HG03103 (cell line): Measurements from ENCODE around the gene MGMT.

Experiments used
- ATAC-seq: cut with Tn5 transposase; IDR thresholded peaks from one replicate; pipeline ENCODE4 v1.9.1; 2021; ENCODE audit warnings: low read depth; ENCODE audit not compliant: unreplicated experiment

Gene MGMT

DNA sequence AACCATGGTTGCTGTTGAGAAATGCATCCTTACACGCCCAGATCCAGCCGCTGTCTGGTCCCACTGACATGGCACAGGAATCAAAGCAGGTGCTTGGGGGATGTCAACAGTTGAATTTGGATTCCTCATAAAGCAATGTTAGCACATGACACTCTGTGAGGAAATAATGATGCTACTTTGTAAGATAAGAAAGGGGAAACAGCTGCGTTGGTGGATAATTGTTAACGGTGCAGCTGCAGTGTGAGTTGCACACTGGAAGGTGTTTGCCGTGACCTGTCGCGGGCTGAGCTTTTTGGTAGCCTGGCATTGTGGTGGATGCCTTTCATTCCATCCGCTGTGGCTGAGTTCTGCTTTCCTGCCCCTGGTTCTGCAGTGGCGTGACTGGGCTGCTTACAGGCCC, 113.9 kb downstream of the MGMT start:
- no peak for ATAC-seq

DNA sequence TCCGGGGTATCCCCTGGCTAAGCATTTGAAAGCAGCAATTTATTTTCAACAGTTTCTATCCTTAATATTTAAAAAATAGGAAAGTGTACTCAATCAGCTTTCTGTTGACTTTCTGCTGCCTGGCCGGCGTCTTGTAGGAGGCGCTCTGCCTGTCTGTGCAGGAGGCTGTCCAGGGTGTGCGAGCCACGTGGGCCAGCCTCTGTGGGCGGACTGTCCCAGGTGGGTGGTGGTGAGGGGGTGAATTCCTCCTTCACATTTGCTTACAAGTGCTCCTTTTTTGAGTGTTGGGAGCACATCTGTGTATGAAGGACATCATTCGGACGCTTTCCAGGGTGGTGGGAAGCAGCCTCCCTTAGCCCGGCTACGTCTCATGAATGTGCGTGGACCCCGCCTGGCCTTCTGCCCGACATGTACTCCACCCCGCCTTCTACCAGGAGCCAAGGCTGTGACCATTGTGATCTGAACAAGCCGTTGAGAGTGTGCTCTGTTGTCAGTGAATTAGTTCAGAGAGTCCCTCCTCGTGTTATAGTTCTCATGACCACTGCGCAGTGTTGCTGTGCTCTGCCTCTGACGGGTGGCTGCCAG, 114.9 kb downstream of the MGMT start:
- no peak for ATAC-seq

DNA sequence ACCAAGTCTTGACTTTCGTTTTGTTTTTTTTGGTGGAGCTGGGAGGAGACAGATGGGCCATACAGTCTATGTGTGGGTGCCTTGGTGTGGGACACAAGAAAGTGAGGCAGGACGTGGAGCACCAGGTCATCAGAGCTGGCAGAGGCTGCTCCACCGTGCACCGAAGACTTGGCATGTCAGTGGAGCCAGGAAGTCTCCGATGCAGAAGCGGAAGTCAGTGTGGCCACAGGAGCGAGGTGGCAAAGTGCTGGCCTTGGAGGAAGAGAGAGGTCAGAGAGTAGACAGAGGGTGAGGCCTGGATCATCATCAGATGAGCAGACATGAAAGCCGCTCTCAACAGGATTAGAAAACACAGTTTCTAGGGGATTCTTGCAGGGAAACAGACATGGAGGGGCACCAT, 116.8 kb downstream of the MGMT start:
- no peak for ATAC-seq

DNA sequence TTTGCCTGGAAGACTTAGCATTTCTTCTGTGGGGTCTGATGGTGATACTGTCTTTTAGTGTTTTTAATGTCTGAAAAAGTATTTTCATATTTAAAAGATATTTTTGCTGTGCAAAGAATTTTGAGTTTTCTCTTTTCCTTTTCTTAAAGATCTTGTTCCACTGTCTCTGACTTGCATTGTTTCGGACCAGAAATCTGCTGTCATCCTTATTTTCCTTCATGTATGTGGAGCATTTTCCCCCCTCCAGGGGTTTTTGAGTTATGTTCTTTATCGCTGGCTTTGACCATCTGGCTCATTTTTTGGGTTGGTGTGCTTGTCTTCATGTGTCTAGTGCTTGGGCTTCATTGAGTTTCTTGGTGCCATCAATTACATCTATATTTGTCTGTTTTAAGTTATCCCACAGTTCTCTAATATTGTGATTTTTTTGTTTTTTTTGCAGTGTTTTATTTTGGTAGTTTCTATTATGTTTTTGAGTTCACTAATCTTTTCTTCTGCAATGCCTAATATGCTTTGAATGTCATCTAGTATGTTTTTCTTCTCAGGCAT, 119.9 kb downstream of the MGMT start:
- no peak for ATAC-seq

DNA sequence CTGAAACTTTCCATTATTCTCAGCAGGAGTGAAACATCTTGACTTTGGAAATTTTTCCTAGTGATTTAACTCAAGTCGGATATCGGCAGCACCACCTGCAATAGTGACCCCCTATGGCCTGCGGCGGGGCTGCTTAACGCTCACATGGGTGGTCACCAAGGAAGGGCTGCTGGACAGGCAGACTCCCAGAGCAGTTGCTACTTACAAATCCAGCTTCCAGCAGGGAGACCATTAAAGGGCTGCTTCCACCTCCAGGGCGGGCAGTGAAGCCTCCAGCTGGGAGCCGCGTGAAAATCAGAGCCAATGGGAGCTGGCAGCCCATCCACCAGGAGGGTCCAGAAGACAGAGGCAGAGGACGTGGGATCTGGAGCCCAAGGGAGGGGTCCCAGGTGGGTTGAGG, 122.5 kb downstream of the MGMT start:
- no peak for ATAC-seq

DNA sequence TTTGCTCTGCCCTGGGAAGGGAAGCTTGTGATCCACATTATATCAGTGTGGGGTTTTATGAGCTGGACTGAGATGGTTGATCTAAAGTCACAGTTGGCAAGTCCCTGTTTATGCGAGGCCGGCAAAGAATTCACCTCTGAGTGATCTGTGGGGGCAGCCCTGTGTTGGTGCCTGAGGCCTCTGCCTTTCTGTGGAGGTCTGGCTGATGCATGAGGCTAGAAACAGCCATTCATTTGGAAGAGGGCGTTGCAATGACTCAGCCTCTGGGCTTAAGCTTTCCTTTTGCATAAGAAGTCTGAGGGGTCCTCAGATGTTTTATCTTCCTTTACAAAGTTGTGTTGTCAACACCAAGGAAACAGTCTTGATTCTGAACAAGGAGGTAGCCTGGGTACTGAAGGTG, 126.9 kb downstream of the MGMT start:
- ATAC-seq, result no peak

DNA sequence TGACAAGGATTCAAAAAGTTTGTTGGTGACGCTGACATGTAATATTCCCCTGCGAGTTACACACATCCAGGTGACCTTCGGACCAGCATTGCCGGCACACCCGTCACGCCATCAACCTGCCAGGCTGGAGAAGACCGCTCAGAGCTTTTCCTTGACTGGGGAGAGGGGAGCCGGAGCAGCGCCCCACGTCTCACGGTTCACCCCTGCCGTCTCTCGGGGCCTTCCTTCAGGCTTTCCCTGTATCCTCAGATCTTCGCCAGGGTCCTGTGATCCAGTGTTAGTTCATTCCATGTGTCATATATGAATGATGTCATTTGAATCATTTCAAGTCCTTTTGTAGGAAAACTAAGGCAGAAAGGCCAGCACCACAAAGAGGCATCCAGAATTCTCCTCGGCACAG, 127.8 kb downstream of the MGMT start:
- ATAC-seq, result no peak

DNA sequence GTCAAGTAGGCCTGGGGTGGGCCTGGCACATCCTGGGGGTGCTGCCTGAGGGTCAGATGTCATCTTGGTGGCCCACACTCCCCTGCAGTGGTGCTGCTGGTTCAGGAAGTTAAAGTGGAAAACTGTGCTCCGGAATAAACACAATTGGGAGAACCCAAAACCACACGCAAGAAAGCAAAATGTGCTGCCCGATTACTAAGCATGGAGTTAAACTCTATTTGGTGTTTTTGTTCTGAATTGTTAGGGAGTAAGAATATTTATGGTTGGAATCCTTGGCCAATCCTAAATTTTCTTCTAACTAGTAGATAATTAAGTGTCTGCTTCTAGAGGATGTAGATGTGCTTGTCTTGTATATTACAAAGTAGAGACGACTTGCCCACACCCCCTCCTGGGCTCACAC, 131.4 kb downstream of the MGMT start:
- ATAC-seq, result no peak

DNA sequence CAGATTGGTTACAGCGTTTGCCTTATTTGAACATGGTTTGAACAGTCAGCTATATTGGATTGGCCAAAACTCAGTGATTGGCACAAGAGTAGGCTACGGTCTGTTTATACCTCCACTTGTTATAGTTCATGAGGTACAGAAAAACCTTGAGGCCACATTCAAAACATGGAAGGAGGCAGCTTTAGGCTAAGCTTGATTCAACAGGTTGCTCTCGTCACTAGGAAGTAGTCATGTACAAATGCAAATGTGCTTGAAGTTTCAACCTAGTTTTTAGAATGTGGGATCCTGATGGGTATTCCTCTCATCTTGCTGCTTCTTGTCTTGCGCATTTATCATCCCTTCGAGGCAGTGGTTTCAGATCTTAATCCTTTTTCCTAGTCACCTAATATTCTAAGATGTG, 132.1 kb downstream of the MGMT start:
- no peak for ATAC-seq

DNA sequence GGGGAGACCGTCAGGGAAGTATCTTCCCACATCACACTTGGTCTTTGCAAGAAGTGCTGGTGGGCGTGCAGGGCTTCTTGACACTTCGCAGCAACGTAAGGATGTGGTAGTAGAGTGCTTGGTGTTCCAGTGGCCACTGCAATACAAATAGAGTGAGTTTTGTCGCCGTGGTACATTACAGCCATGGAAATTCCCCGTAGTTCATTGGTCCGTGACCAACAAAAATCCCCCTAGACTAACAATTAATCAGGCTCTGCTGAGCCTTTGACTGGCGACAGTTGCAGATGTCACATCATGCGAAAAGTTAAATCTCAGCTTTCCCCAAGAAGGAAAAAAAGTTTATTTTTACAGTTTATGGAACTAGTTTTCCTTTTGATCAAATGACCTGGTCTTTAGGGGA, 134.7 kb downstream of the MGMT start:
- ATAC-seq, result no peak

DNA sequence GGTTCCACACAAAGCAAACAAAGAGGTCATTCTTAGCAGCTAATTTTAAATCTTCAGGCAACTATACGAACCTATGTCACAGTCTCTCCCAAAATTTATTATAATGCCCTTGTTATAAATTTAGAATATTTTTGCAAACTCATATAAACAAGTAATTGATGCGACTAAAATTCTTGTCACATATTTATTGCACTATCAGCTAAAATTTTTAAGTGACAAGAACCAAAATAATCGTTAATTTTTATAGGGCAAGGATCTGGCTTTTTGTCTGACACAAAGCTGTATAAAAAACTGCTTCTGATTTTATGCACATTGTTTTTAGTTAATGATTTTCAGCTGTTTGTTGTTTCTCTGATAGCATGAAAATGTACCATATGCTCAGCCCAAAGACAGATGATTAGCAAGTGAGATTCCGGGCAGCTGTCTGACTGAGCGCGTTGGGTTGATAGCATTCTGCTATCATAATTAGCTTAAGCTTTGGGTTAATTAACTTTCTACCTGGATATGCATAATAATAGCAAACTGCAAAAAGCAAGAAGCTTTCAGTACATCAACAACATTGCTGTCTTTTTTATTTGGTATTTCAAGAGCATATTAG, 136.0 kb downstream of the MGMT start:
- ATAC-seq, result no peak

DNA sequence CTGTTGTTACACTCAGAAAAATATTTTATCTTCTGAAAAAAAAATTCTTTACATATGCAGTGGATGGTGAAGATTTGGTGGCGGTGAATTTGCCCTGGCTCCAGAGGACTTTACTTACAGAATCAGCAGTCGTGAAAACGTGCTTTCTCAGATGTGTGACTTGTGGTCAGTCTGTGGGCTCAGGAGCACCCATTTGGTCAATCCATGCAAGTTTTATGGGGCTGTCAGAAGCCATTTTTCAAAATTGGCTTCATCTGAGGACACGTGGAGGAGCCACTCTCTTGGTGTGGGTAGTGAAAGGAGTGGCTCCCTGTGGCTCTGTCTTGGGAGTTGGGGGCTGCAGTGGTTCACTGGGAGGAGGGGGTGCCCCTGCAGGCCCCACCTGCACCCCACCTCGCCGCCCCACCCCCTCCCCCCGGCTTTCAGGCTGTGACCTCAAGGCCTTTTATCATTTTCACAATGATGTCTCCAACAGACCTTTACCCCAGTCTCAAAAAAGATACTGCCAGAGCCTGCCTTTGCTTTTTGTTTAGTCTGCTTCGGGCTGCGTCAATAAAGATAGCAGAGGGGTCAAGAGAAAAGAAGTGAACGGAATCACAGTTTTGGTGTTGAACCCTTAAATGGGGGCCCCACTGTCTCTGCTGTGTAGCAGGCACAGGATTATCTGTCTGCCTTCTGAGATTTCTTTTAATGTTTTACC, 137.4 kb downstream of the MGMT start:
- ATAC-seq, result peak; percentile 43

DNA sequence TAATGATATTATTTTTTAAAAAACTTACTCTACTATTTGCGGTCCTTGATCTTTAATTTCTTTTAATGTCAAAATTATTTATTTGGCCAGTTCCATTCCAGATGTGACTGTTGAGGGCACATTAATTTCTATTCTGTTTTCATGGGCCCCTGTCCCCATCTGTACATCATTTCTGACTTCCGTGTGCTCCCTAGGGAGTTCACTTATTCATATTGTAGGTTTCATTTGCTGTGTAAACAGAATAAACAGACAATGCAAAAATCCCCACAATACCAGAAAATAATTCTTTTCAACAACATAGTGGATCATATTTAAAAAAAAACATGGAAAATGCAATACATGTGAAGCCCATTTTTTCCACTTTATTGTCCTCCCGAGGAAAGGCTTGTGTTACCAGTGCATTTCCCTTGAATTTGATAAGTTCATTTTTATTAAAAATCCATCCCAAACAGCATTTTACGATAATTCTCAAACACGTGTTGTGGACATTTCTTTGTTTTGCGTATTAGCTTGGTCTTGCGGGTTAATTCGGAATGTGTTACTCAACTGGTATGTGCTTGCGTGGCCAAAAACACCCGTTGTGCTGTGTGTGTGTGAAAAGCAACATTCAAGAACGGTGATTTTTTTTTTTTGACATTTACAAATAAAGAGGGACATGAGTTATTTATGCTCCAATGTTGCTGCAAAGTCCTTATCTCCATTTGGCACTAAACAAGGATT, 138.4 kb downstream of the MGMT start:
- ATAC-seq, result peak; percentile 52

DNA sequence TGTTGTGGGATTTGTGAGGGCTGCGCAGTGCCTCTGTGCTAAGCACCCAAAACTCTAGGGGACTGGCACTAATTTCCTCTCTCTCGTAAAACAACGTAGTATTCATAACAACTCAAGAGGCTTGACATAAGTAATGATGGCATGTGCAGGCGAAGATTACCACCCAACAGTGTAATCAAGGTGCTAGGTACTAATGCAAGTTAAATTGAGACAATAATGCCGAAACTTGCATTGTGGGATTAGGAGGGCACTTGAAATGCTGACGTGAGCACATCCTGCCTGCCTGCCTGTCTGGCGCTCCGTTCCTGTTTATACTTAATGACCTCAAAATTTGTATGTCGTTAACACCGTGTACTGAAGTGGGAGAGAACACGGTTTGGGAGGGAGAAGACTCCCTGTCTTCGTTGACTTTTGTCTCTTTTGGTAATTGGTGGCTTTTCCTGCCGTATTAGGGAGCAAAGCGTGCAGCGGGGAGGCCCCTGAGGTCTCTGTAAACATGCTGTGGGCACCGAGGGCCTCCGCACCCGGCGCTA, 139.0 kb downstream of the MGMT start:
- ATAC-seq, result no peak

DNA sequence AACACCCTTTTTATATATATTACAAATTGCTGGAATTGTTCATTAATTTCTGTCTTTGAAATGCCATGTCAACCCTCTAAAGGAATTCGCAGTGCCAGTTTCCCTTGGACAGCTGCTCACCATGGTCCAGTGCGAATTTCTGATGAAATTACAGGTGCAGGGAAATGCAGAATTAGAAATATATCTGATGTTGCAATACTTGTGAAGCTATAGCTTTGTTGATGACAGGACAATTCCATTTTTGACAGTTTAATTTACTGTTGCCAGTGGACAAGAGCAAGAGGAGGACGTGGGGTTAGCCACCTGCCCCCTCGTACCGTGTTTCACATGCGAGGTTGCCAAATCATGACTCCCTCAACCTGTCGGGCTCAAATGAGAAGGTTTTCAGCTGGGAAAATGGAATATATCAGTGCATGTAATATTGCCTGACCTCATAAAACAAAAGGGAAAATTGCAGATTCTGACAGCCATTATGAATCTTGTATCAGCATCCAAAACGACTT, 140.6 kb downstream of the MGMT start:
- no peak for ATAC-seq

DNA sequence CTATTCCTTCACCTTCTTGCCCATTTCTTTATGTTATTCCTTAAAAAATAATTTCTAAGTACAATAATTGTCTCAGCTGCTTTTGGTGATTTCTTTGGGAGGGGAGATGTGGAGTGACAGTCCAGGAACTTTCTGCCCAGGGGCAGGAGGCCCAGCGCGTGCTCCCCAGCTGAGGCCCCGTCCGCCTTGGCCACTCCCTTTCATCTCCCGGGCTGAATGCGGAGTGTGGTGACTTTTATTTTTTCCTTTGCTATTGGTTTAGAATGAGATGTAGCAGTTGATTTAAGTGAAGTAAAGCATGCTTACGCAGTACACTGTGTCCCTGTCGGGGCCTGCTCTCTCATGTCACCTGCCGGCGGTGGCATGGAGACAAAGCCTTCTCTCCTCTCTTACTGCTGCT, 141.6 kb downstream of the MGMT start:
- no peak for ATAC-seq

DNA sequence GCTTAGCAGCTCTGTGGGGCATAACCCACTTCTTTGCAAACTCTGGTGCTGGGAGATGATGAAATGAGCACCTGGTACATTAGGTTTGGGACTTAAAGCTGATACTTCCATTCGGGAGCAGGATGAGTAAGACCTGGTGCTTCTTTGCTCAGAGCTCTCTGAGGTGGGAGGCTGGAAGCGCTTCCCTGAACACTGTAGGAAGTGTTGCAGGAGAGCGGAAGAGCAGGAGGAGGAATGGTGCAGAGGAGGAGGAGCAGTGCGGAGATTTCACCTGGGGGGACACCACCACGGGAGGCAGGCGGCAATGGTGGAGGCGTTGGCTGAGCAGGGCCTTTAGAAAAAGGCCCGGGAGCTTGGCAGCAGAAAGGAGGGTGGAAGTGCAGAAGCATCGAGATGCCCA, 142.5 kb downstream of the MGMT start:
- no peak for ATAC-seq

DNA sequence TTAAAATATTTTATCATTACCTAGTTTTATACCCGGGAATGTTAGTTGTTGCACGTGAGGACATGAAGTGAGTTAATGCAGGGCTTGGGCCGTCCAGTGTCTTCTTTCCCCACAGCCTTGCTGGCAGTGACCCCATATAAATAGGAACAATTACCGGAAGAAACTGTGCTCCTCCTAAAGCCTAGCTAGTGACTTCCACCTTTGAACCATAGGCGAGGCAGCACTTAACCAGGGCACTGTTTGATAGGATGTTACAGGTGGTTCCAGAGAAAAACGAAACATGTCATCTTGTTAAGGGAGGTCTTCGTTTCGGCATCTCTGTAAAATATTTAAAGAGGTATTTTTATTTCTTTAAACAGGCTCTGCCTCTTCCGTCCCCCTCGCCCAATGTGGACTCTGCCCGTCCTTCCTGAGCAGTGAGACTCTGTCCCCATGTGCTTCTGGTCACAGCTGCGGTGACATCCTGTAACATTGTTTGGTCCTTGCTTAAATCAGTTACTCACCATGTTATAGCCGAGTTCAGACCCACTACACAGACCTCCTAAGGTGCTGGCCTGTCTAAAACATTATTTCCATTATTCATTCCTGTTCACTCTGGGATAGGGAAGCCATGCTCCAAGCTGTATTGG, 145.6 kb downstream of the MGMT start:
- no peak for ATAC-seq

DNA sequence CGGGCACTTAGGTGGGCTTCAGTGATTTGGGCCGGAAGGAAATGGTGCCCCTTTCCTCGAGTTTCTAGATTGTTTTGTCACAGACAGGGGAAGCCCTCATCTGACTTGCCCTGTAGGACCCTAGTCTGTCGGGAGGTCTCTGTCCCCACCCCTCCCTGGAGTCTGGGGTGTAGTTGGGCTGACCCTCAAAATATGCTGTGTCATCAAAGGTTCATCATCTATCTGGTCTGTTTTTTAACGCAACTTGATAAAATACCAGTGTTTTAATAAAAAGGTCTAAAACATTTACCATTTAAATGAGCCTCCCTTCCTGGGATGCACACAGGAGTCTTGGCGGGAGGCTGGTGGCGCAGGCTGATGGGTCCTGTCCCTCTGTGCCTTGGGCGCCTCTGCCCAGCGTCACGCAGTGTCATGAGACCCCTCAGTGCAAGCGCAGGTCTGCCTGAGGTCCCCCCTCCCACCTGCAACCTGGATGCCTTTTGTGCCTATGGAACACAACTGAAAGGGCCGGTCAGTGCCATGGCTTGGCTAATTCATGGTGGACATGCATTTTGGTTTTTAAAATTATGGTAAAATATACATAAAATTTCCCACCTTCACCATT, 146.4 kb downstream of the MGMT start:
- no peak for ATAC-seq

DNA sequence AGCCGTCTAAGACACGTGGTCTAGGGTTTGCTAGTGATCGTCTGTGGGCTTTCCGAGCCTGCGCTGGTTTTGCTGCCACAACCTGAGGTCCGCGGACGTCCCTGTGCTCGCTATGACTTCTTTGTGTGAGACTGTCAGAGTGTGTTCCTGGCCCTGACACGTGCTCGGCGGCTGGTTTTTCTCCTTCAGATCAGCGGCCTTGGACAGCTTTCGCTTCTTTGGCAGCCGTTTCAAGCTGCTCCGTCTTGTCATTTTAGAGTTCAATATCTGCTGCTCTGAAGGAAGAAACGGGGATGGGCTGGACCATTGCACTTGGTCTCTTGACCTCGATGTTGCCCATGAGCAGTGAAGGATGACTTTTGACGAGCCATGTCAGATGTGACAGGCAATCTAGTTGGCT, 147.3 kb downstream of the MGMT start:
- ATAC-seq, result no peak
